Transverse colon (tissue), 4 donors: ENCODE measurements around the gene EFCAB9. TPM values are rescaled to one million over a fixed set of nuclear protein-coding genes. Genes with fewer than 3 reads are reported as not detected.
"Not testable (repeated sequence)": the region's sequence is repeated elsewhere in the genome, so short reads cannot be mapped to it uniquely, and the experiment has no call there.

ENCODE experiments used
- DNase-seq: peaks from one replicate; pipeline ENCODE4 v3.0.0-alpha.2; 2019
- H3K27ac ChIP-seq, 4 donors: fragments of 200-600 bp; sonication (generic); 2 replicates each; pipeline ENCODE4 v1.5.1; 2016 to 2018; ENCODE audit warnings: inconsistent platforms in 4 of 4
- H3K27me3 ChIP-seq: fragments of 200-600 bp; sonication (generic); 2 replicates; pipeline ENCODE4 v1.5.1; 2017; ENCODE audit warnings: inconsistent platforms
- H3K36me3 ChIP-seq, 4 donors: fragments of 200-600 bp; sonication (generic); 2 replicates each; pipeline ENCODE4 v1.5.1; 2017 to 2019; ENCODE audit warnings: inconsistent platforms in 4 of 4
- H3K4me1 ChIP-seq, 4 donors: fragments of 200-600 bp; sonication (generic); 2 replicates each; pipeline ENCODE4 v1.5.1; 2017 to 2020; ENCODE audit warnings: inconsistent platforms in 4 of 4
- H3K4me3 ChIP-seq, 4 donors: fragments of 200-600 bp; sonication (generic); 1 replicate in 1 of 4; 2 replicates in 3 of 4; pipeline versions ENCODE4 v1.5.1 to v1.6.1; 2017 to 2019; ENCODE audit warnings: inconsistent platforms in 4 of 4
- H3K9me3 ChIP-seq, 2 donors: fragments of 200-600 bp; sonication (generic); 2 replicates each; pipeline ENCODE4 v1.5.1; 2017 to 2019; ENCODE audit warnings: inconsistent platforms in 2 of 2
- EP300 ChIP-seq: sonication (generic); formaldehyde crosslinking; IDR thresholded peaks from one replicate; pipeline ENCODE4 v1.6.1; 2017; ENCODE audit warnings: antibody characterized with exemption, low read depth
- POLR2A ChIP-seq: fragments of 450-650 bp; IDR thresholded peaks from one replicate; pipeline ENCODE4 v1.6.1; 2016; ENCODE audit warnings: antibody characterized with exemption, mild to moderate bottlenecking, moderate library complexity
- POLR2AphosphoS5 ChIP-seq, 3 donors: sonication (generic); formaldehyde crosslinking; IDR thresholded peaks; one replicate each; pipeline ENCODE4 v1.6.1; 2016; ENCODE audit warnings: antibody characterized with exemption in 3 of 3
- whole genome bisulfite sequencing, 2 donors: methylation state at CpG; one replicate each; pipeline ENCODE4 v1.1.5; 2018; ENCODE audit warnings: low coverage in 1 of 2; 5-methylcytosine and 5-hydroxymethylcytosine counted together
- in situ Hi-C, 4 donors: fragments of 200-750 bp; cut with MboI; loops; one replicate each; pipeline versions ENCODE4 v1.15.0 to v1.15.1; 2017; ENCODE audit warnings: low sequenced_read_pairs in 3 of 4, low pct_ligation_motif_present in 1 of 4, low pct_unique_long_range_greater_than_20kb in 1 of 4
- intact Hi-C: fragments of 100-400 bp; cut with DNase I; formaldehyde crosslinking; loops from one replicate; pipeline ENCODE4 v1.15.1; 2023; ENCODE audit warnings: low total_unique reads
- total RNA-seq, 4 donors: library from RNA; depleted of rRNA; stranded (reverse); fragments of >200 nt; gene quantifications; one replicate each; pipeline ENCODE4 v1.1.0, GENCODE V29; 2016
- TF ChIP-seq, protein P1 (sequence below), 5 experiments: fragments of 200-600 bp in 3 of 5; fragments of 450-650 bp in 2 of 5; sonication (generic) in 3 of 5; IDR thresholded peaks; 1 replicate in 2 of 5; 2 replicates in 3 of 5; pipeline ENCODE4 v1.5.1; 2016 to 2017; ENCODE audit warnings: antibody characterized with exemption in 5 of 5, inconsistent platforms in 3 of 5, mild to moderate bottlenecking in 2 of 5, moderate library complexity in 1 of 5

EFCAB9 gene
- total RNA-seq, 4 donors from 2014 or later, result not detected

- H3K4me3 ChIP-seq, result peak overlapping the region in 2 of 4 donors; percentile 77 to 86
These were observed 4.9 kb upstream of the EFCAB9 start for GRCh38 chr5:172188893-172189692.

DNA sequence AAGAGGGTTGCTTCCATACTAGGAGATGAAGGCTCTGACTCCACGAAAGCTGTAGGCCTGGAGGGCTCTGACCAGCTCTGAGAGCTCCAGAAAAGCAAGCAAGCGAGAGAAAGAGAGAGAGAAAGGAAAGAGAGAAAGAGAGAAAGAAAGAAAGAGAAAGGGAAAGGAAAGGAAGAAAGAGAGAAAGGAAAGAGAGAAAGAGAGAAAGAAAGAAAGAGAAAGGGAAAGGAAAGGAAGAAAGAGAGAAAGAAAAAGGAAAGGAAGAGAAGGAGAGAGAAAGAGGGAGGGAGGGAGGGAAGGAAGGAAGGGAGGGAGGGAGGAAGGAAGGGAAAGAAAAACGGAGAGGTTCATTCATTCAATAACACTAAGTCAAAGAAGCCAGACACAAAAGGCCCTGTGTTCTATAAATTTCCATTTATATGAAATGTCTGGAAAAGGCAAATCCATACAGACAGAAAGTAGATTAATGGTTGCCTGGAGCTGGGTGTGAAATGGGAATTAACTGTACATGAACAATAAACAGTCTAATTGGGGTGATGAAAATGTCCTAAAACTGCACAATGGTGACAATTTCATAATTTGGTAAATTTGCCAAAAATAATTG, 4.2 kb upstream of the EFCAB9 start:
- Histone ChIP-seq H3K27ac (no peak overlapping the region), H3K4me3 (no peak overlapping the region), H3K27me3 (no peaks in the 10 kb centered on the region), H3K4me1 (peaks cover 6 to 27% (median 14%) of the 10 kb centered on the region in 4 donors), H3K9me3 (no peaks in the 10 kb centered on the region), H3K36me3 (no peaks in the 10 kb centered on the region)
- intact Hi-C loops (loop anchor here (5.0 kb wide), 2 partner anchors 82 to 103 kb away; no protein-coding TSS in a partner anchor), in situ Hi-C loops (loop anchor here in 2 of 4 donors (5.0 to 10.0 kb wide), 2 partner anchors 77 to 95 kb away; partner anchors contain the start of gene UBTD2 (in 1 of the 2))
- TF ChIP-seq EP300, result no peak
- TF ChIP-seq, protein P1, sequence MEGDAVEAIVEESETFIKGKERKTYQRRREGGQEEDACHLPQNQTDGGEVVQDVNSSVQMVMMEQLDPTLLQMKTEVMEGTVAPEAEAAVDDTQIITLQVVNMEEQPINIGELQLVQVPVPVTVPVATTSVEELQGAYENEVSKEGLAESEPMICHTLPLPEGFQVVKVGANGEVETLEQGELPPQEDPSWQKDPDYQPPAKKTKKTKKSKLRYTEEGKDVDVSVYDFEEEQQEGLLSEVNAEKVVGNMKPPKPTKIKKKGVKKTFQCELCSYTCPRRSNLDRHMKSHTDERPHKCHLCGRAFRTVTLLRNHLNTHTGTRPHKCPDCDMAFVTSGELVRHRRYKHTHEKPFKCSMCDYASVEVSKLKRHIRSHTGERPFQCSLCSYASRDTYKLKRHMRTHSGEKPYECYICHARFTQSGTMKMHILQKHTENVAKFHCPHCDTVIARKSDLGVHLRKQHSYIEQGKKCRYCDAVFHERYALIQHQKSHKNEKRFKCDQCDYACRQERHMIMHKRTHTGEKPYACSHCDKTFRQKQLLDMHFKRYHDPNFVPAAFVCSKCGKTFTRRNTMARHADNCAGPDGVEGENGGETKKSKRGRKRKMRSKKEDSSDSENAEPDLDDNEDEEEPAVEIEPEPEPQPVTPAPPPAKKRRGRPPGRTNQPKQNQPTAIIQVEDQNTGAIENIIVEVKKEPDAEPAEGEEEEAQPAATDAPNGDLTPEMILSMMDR (IDR thresholded peaks at IDR 0.05), result no peak
- TF ChIP-seq POLR2A, result no peak
- TF ChIP-seq POLR2AphosphoS5 (IDR thresholded peaks at IDR 0.05), result no peak
- no peak for DNase-seq
- 50 to 77% methylated on average over 1 to 3 of the region's 3 CpGs for WGBS, 2 donors

More at GRCh38 chr5:172188893-172189692, 4.9 kb upstream of the EFCAB9 start:
- intact Hi-C loops (loop anchor here (5.0 kb wide), 2 partner anchors 82 to 103 kb away; no protein-coding TSS in a partner anchor), in situ Hi-C loops (loop anchor here in 1 of 4 donors (5.0 kb wide), 1 partner anchor 77 kb away; no protein-coding TSS in a partner anchor)
- 34 to 52% methylated on average over 6 to 30 of the region's 30 CpGs for WGBS, 2 donors
- Histone ChIP-seq H3K4me1 (peaks cover 6 to 27% (median 14%) of the 10 kb centered on the region in 4 donors), H3K27ac (peak overlapping the region; percentile 92 to 97 (median 96)), H3K9me3 (no peaks in the 10 kb centered on the region), H3K36me3 (no peaks in the 10 kb centered on the region), H3K27me3 (no peaks in the 10 kb centered on the region)
- TF ChIP-seq, protein P1 (IDR thresholded peaks at IDR 0.05), result peak in 1 of 5 experiments; percentile 1
- no peak for TF ChIP-seq EP300
- DNase-seq, result no peak

DNA sequence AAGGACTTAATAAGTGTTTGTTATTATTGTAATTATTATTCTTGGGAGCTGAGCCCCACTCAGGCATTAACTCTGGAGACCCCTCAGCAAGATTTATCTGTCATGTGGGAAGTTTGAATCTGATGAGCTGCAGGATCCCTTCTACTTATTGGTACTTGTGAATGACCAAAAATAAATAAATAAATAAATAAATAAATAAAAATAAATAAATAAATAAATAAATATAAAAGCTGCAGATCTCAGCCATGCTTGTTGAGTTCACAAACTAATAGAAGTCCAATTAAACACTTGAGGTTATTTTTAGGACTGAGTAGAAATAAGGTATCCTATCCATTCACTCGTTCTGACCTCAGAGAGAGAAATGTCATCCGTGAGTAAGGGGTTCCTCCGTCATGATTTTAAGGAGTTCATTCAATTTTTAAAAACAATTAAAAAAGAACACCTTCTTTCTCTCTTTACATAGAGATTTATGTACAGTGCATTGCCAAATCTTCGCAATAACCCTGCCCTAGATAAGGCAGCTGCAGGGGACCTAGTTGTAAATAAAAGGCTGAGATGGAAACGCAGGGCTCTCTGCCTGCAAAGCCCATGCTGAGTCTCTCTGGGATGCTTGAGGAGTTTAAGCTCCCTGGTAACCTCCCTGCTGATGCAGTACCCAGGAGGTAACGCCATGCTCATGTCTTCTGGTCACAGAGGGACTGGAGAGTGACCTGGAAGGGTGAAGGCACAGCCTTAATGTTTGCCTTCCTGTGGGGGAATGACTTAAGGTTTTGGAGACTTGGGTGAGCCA, 1.2 kb downstream of the EFCAB9 start:
- 65 to 87% methylated on average over 4 to 6 of the region's 6 CpGs for WGBS, 2 donors
- Histone ChIP-seq H3K4me3 (no peak overlapping the region), H3K4me1 (no peaks in the 10 kb centered on the region), H3K27ac (no peak overlapping the region), H3K36me3 (no peaks in the 10 kb centered on the region), H3K9me3 (no peaks in the 10 kb centered on the region), H3K27me3 (no peaks in the 10 kb centered on the region)
- intact Hi-C loops (no loop called here), in situ Hi-C loops (loop anchor here in 1 of 4 donors (10.0 kb wide), 1 partner anchor 90 kb away; the partner anchor contains the start of gene UBTD2)
- no peak for DNase-seq
- no peak for TF ChIP-seq POLR2AphosphoS5 (IDR thresholded peaks at IDR 0.05)

DNA sequence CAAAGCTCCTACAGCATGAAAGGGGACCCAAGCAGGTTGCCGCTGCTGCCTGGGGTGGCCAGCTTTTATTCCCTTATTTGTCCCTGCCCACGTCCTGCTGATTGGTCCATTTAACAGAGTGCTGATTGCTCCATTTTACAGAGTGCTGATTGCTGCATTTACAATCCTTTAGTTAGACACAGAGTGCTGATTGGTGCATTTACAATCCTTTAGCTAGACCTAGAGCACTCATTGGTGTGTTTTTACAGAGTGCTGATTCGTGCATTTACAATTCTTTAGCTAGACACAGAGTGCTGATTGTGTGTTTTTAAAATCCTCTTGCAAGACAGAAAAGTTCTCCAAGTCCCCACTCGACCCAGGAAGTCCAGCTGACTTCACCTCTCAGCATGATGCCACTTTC, 3.8 kb downstream of the EFCAB9 start:
- H3K9me3 ChIP-seq, DNase-seq, H3K36me3 ChIP-seq, H3K4me3 ChIP-seq, H3K27me3 ChIP-seq, H3K4me1 ChIP-seq, intact Hi-C loops, H3K27ac ChIP-seq: not testable (repeated sequence)
- in situ Hi-C loops, result loop anchor here in 1 of 4 donors (10.0 kb wide), 1 partner anchor 87 kb away; the partner anchor contains the start of gene UBTD2
- 84 to 100% methylated on average over 1 to 4 of the region's 4 CpGs for WGBS, 2 donors
